Measurements from ENCODE around the gene S100PBP. TPM values are rescaled to one million over a fixed set of nuclear protein-coding genes. Genes with fewer than 3 reads are reported as not detected.

The S100PBP gene
- total and polyA plus RNA-seq, 9 of the 15 experiments (the other 6 are each of a cell fraction or from before 2014, with no cell fraction given) = 22.9 to 60.2 (median 32.9) TPM

DNA sequence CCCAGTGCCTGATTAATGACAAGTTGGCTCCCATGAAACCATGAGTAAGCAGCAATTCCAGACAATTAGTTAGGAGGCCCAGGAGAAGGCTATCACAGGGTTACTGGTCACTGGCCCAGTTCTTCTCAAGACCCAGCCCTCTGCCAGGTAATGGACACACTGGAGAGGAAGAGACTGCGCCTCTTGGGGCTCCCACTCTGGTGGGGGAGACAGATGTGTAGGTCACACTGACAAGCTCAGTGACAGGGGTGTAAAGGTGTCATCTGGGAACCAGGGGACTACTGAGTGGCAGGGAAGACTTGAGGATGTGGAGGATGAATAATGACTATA, 73.8 kb downstream of the S100PBP start:
- no peak overlapping the region for H3K27ac ChIP-seq (ENCODE audit: extremely low read depth, low read depth, low read length)
- WGBS (ENCODE audit: insufficient coverage, low coverage, missing lambda C conversion rate) = 0% methylated on average over 1 of the region's 1 CpG
- ChIA-PET CTCF (ENCODE audit: low intra/inter-chr PET ratio) (no interaction called here), POLR2A (interaction anchor here (0.6 kb wide), 1 partner anchor 93 kb away, joined by 3 read pairs; no protein-coding TSS in a partner anchor)
- FAIRE-seq (no peak), ATAC-seq (no peak), DNase-seq (ENCODE audit: extremely low read depth in 1 of 4, low spot score in 3 of 4) (no peak)
- in situ Hi-C loops (cut with MboI) = loop anchor here (25.0 kb wide), 1 partner anchor 721 kb away; no protein-coding TSS in a partner anchor
- H3K4me1 ChIP-seq (replicated peaks in 1 of 2; ENCODE audit: control insufficient read depth in 2 of 2, insufficient read depth in 2 of 2, low read length in 2 of 2) = peaks cover 5 to 25% of the 10 kb centered on the region in 2 experiments; a peak in 4 of 5 replicates
- no peak overlapping the region for H3K9ac ChIP-seq (ENCODE audit: insufficient read depth in 1 of 2, low read depth in 2 of 2, low read length in 2 of 2)
- no TSS peak for BruUV-seq (replicated peaks)
- intact Hi-C loops (cut with micrococcal nuclease) = no loop called here
- H3K4me2 ChIP-seq (ENCODE audit: insufficient read depth, low read length) = no peak overlapping the region
- H3K36me3 ChIP-seq (ENCODE audit: control insufficient read depth, insufficient read depth, low read length) = no peaks in the 10 kb centered on the region
- H3K4me3 ChIP-seq = no peak overlapping the region
- H2AFZ ChIP-seq (ENCODE audit: low read depth, low read length) = no peak overlapping the region
- TF ChIP-seq, protein P1, sequence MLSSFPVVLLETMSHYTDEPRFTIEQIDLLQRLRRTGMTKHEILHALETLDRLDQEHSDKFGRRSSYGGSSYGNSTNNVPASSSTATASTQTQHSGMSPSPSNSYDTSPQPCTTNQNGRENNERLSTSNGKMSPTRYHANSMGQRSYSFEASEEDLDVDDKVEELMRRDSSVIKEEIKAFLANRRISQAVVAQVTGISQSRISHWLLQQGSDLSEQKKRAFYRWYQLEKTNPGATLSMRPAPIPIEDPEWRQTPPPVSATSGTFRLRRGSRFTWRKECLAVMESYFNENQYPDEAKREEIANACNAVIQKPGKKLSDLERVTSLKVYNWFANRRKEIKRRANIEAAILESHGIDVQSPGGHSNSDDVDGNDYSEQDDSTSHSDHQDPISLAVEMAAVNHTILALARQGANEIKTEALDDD (IDR thresholded peaks at IDR 0.05) = 0 out of 2 replicates have a peak, but pooled peaks have one; percentile 9
- no peak for TF ChIP-seq ZNF398 (CRISPR knock-in tag; IDR thresholded peaks at IDR 0.05)
- peaks cover 35% of the 10 kb centered on the region; the same call in 1 of the 2 replicates for H4K20me1 ChIP-seq (replicated peaks; ENCODE audit: control insufficient read depth, insufficient read depth, low read length)
- H3K79me2 ChIP-seq (ENCODE audit: control insufficient read depth, insufficient read depth, low read length) = no peaks in the 10 kb centered on the region
- H3K9me1 ChIP-seq (ENCODE audit: control insufficient read depth, insufficient read depth, low read length) = no peaks in the 10 kb centered on the region
- no peaks in the 10 kb centered on the region for H3K9me3 ChIP-seq (replicated peaks; ENCODE audit: control insufficient read depth, insufficient read depth, low read depth, low read length)
- peaks cover 5 to 63% of the 10 kb centered on the region in 2 experiments; a peak in 3 of 5 replicates for H3K27me3 ChIP-seq (ENCODE audit: control insufficient read depth in 2 of 2, insufficient read depth in 2 of 2, low read length in 2 of 2)

Measured in K562 (cell line).